ENCODE data around the gene NDUFV2.
A peak's percentile ranks its signal among the peaks of the same experiment; 100 is the strongest.

NDUFV2 gene

GRCh38 chr18:9103376-9103873 lies 926 bp downstream of the NDUFV2 start:
- TF ChIP-seq ZFP30 (CRISPR knock-in tag; IDR thresholded peaks at IDR 0.05) (no peak), POU6F1 (CRISPR knock-in tag; IDR thresholded peaks at IDR 0.05; ENCODE audit: borderline replicate concordance, low read depth) (no peak), RARB (CRISPR knock-in tag; IDR thresholded peaks at IDR 0.05) (no peak), ZNF8 (CRISPR knock-in tag; IDR thresholded peaks at IDR 0.05) (no peak), ZC3H10 (CRISPR knock-in tag; IDR thresholded peaks at IDR 0.05) (no peak), ZFP3 (CRISPR knock-in tag; IDR thresholded peaks at IDR 0.05) (no peak), ZNF565 (CRISPR knock-in tag; conservative IDR thresholded peaks at IDR 0.05; ENCODE audit: low read depth) (no peak), CREB5 (CRISPR knock-in tag; IDR thresholded peaks at IDR 0.05; ENCODE audit: low read depth) (no peak), TSHZ2 (CRISPR knock-in tag; IDR thresholded peaks at IDR 0.05) (no peak), ZNF70 (CRISPR knock-in tag; IDR thresholded peaks at IDR 0.05) (no peak), OSR1 (CRISPR knock-in tag; IDR thresholded peaks at IDR 0.05) (no peak), SNAI2 (CRISPR knock-in tag; IDR thresholded peaks at IDR 0.05) (no peak), CSRNP3 (CRISPR knock-in tag; IDR thresholded peaks at IDR 0.05) (no peak)
- ATAC-seq = peak; percentile 24; the same call in 2 of the 3 replicates

- ATAC-seq = no peak
- no peak for TF ChIP-seq TOX (CRISPR knock-in tag; IDR thresholded peaks at IDR 0.05; ENCODE audit: borderline replicate concordance)
- TF ChIP-seq CSDC2 (CRISPR knock-in tag; IDR thresholded peaks at IDR 0.05) = no peak
- no peak for TF ChIP-seq ZFP30 (CRISPR knock-in tag; IDR thresholded peaks at IDR 0.05)
- TF ChIP-seq TSHZ2 (CRISPR knock-in tag; IDR thresholded peaks at IDR 0.05) = no peak
- no peak for TF ChIP-seq OSR1 (CRISPR knock-in tag; IDR thresholded peaks at IDR 0.05)
- no peak for TF ChIP-seq PPARA (CRISPR knock-in tag; IDR thresholded peaks at IDR 0.05; ENCODE audit: borderline replicate concordance)
- TF ChIP-seq PATZ1 (CRISPR knock-in tag; IDR thresholded peaks at IDR 0.05; ENCODE audit: borderline replicate concordance) = no peak
- no peak for TF ChIP-seq ISL1 (CRISPR knock-in tag; IDR thresholded peaks at IDR 0.05)
- no peak for TF ChIP-seq SNAI2 (CRISPR knock-in tag; IDR thresholded peaks at IDR 0.05)
- TF ChIP-seq ZNF8 (CRISPR knock-in tag; IDR thresholded peaks at IDR 0.05) = no peak
- TF ChIP-seq TCF4 (CRISPR knock-in tag; IDR thresholded peaks at IDR 0.05; ENCODE audit: borderline replicate concordance) = no peak
- TF ChIP-seq ESRRG (CRISPR knock-in tag; IDR thresholded peaks at IDR 0.05) = no peak
- TF ChIP-seq ARNTL (CRISPR knock-in tag; IDR thresholded peaks at IDR 0.05; ENCODE audit: borderline replicate concordance, low read depth) = no peak
- no peak for TF ChIP-seq RARB (CRISPR knock-in tag; IDR thresholded peaks at IDR 0.05)
- TF ChIP-seq POU6F1 (CRISPR knock-in tag; IDR thresholded peaks at IDR 0.05; ENCODE audit: borderline replicate concordance, low read depth) = no peak
Observed at GRCh38 chr18:9104244-9104901, 1.9 kb downstream of the NDUFV2 start.
